GM21381 (cell line): ENCODE results near the gene NECAB3.

Source experiments
- ATAC-seq: cut with Tn5 transposase; IDR thresholded peaks from one replicate; pipeline ENCODE4 v1.9.1; 2021; ENCODE audit warnings: mild to moderate bottlenecking, moderate library complexity; ENCODE audit not compliant: unreplicated experiment

Gene NECAB3

GRCh38 chr20:33666293-33667244 is 7.7 kb downstream of the NECAB3 start, which contains the start of gene ACTL10:
Gene ACTL10, plus strand, starts transcription at chr20:33666943. Its CDS starts 555 bp downstream, at chr20:33667498.
- ATAC-seq: peak; percentile 61

DNA sequence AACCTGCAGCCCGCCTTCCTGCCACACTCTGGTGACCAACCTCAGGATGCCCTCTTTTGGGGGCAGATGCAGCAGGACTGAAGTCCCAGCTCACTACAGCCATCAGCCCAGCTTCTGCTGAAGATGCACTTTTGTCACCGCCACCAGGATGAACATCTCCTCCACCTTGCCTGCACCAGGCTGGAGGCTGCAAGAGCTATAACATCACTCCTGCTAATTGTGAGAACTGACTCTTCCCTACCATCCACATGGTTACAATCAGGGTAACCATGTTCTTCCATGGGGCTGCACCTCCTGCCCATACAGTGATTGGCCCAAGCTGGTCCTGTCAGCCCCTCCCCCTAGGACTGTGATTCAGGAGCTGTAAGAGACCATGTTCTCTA is 9.5 kb downstream of the NECAB3 start:
- ATAC-seq: no peak

GRCh38 chr20:33664085-33664761 is 10.0 kb downstream of the NECAB3 start:
- no peak for ATAC-seq

DNA sequence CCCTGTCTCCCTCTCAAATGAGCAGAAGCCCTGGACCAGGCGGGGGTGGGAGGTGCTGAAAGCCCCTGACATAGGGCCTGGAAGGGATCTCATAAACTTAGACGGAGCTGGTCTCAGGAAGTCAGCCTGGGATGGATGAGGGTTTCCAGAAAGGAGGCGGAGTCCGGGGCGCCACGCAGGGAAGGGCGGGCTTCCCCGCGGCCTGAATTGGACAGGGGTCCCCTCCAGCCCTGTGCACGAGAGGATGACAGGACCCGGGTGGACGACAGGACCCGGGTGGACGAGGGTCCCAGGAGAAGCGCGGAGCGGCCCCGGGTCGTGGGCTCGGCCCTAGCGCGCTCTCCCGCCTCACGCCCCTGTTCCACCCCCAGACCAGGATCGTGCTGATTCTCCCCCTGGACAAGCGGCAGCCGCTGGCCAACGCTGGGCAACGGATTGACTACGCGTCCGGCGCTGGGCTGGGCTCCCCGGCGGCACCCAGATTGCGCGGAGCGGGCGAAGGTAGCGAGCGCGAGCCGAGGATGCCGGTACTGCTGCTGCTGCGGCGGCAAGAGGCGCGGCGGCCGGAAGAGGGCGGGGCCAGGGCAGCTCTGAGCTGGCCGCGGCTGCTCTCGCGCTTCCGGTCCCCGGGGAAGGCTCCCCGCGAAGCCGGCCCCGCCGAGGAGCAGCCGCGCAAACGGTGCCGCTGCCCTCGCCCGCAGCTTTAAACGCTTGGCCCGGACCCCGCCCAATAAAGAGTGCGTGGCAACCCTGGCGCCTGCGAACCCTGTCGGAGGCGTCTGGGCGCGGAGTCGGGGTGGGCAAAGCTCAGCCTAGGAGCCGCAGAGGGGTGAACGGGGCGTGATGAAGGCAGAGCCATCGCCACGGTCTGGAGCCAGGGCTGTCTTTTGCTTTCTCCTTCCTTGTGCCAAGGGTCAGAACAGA is 10.8 kb downstream of the NECAB3 start:
- ATAC-seq: peak; percentile 46

- ATAC-seq: no peak
Observed at GRCh38 chr20:33662172-33662571, 12.1 kb downstream of the NECAB3 start, which contains the start of gene C20orf144. Gene C20orf144, plus strand, starts transcription at chr20:33662327. Its CDS starts 19 bp downstream, at chr20:33662346.

DNA sequence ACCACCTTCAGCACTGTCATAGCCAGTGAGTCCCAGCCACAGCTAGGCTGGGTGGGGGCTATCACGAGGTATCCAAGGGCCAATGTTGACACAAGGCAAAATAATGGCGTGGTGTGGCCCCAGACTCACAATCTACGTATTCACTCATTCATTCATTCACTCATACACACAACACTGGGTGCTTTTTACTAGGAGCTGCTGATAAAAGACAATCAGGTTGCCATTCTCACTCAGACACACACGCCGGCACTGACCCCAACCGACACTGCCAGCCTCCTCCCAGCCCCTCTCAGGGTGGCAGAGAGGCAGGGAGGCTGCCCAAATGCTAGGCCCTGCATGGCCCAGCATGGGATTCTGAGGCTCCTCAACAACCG is 13.6 kb downstream of the NECAB3 start:
- ATAC-seq: no peak

DNA sequence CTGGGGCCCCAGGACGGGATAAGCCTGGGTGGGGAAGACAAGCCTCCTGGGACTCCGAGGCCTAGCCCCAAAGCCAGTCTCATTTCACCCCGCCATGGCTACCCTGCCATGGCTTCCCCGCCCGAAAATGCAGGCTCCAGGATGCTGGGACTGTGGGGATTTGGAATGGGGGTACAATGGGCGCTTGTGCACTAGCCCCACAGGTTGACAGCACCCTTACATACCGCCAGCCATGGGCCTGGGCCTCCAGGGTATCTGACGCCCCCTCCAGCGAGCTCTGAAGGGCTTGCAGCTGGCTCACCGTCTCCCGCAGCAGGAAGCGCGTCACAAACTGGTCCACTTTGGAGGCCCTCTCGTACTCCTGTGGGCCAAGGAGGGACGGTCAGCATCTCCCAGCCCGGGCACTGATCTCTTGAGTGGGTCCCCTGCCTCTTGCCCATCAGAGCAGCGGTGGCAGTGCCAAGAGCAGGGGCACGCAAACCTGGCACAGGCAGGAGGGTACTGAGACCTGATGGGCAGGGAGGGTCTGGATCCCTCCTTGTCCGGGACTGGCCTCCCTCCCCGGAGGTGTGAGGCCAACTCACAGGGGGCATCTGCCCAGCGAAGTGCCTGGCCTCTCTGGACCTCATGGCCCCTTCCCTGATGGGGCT is 14.1 kb downstream of the NECAB3 start:
- no peak for ATAC-seq

GRCh38 chr20:33659341-33660034 is 14.7 kb downstream of the NECAB3 start:
- no peak for ATAC-seq

GRCh38 chr20:33658929-33659328 is 15.3 kb downstream of the NECAB3 start:
- no peak for ATAC-seq

GRCh38 chr20:33658510-33658909 is 15.7 kb downstream of the NECAB3 start:
- ATAC-seq: no peak

DNA sequence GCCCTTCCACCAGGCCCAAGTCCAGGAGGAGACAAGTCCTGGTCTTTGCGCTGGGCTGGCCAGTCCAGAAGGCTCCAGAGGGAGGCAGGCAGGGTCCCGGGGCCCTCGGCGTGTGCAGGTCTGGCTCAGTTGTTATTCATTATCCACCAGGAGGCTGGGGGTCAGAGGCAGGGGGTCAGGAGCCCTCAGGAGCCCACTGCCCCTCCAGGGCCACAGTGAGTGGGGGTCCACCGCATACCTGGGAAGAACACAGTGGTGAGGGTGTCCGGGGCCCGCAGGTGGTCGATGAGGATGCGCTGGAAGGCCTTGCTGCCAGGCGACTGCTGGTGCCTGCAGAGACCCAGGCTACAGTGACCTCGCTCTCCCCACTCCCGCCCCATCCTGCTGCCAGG is 16.5 kb downstream of the NECAB3 start:
- no peak for ATAC-seq

GRCh38 chr20:33656783-33657703 is 17.2 kb downstream of the NECAB3 start:
- no peak for ATAC-seq

GRCh38 chr20:33656010-33656782 is 18.0 kb downstream of the NECAB3 start:
- ATAC-seq: no peak

DNA sequence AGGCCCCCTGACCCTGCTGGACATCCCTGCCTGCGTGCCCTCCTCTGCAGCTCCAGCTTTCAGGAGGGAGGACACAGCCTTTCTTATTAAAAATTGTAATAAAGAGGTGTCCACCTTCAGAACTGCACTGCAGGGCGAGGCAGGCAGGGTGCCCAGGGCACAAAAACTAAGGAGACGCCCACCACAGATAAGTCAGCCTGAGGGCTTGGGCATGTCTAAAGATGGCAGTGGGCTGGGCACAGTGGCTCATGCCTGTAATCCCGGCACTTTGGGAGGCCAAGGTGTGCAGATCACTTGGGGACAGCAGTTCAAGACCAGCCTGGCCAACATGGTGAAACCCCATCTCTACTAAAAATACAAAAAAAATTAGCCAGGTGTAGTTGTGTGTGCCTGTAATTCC is 19.1 kb downstream of the NECAB3 start:
- no peak for ATAC-seq

- ATAC-seq: no peak
Observed at GRCh38 chr20:33654680-33655161, 19.5 kb downstream of the NECAB3 start.

DNA sequence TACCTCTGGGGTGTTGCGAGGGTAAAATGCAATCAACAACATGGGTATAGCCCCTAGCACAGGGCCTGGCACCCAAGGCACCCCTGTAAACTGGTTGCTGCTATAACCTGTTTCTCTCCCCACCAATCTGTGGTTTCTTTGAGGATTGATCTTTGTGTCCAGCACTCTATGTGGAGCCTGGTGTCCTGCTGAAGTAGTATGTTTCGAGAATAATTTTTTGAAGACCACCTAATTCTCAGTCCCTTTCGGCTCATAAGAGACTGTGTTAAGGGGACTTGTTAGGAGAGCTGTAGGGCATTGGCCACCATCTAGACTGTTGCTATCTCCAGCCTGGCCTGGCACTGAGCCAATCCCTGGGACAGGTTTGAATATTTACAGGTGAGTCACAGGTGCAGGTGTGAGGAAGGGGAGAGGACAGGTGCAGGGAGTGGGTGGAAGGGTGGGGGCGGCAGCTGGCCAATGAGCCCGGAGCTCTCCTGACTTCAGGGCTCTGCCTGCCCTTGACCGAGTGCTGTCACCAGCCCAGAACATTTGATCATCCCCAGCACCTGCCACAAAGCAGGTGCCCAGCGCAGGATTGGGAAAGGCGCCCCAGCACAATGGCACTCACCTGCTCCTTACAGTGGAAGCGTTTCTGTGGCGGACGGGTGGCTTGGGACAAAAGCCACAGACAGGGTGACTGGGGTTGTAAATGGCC is 20.2 kb downstream of the NECAB3 start:
- ATAC-seq: no peak

DNA sequence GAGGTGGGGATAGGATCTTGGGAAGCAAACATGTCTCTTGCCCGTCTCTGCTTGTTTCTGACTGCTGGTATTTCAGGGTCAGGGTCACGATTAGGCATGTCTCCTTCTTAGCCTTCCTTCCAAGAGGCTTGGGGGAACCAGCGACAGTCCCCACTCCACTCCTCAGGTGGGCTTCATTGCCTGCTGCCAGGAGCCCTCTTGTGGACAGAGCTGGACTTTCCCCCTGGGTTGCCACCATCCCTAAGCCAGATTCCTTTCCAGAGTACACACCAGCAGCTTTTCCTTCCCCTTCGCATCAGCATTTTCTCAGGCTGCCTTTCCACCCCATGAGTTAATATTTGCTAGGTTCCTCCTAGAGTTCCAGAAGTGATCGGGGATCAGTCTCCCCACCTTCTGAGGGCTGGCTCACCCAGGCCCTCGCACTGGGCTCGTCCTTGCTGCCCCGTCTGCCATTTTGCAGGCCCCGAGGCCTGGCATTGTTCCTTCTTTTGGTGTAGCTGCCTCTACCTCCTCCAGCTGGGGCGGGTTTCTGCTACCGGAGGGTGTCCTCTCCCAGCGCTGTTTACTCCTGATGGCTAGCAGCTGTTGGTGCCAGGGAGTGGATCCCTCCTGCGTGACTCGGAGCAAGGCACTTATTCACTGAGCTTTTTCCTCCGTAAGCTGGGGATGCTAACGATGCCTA is 20.9 kb downstream of the NECAB3 start:
- no peak for ATAC-seq
